SHP77 treated with DMSO at 0.1 percent for 48 hours (cell line): ENCODE results near the gene CHRFAM7A.
"Not testable (repeated sequence)": the region's sequence is repeated elsewhere in the genome, so short reads cannot be mapped to it uniquely, and the experiment has no call there.

ENCODE experiments used
- DNase-seq: peaks from one replicate; lab custom pipeline; 2025; lab: John Stamatoyannopoulos, UW

Gene CHRFAM7A

GRCh38 chr15:30321063-30321462, 72.3 kb downstream of the CHRFAM7A start:
- DNase-seq = not testable (repeated sequence)

GRCh38 chr15:30315704-30316103, 77.6 kb downstream of the CHRFAM7A start:
- DNase-seq = not testable (repeated sequence)

GRCh38 chr15:30310575-30310974, 82.8 kb downstream of the CHRFAM7A start:
- not testable (repeated sequence) for DNase-seq
